ENCODE data around the gene HSPA12A.

The HSPA12A gene

DNA sequence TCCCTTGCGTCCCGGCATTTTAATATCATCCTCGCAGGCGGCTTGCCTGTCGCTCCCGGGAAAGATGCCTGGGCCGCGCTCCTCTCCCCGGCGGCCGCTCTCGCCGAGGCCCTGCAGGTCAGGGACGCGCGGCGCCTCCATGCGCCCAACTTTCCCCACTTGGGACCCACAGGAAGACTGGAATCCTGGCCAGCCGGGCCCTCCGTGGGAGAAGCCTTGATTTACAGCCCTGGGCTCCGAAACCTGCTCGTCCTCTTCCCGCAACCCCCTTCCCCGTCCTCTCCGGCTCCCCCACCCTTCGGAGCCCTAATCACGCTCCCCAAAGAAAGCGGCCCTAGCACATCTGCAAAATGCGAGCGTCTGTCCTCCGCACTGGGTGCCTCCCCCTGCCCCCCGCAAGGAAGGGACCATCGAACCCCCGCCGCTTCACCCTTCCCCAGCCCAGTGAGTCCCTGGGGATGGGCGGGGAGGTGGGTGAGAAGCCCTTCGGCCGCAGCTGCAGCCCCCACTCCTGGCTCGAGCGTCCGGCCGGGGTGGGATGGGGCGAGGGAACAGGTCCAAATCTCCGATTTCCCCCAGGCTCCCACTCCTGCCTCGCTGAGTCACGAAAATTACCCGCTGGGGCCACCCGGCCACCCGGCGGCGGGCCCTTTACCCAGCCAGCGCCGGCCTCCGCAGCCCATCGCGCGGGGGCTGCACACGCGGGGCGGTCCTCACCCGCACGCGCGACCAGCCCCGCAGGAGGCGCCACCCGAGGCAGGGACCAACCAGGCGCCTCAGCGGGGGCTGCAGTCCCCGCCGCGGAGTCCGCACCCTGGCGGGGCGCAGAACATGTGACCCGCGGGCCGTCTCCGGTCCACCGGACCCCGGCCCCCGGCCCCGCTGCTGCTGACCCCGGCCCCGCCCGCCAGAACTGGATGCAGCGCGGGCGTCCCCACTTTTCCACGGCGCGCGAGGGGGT lies 695 bp downstream of the HSPA12A start:
- no peak overlapping the region for H3K27ac ChIP-seq (ENCODE audit: low read depth, low read length, severe bottlenecking)
- H3K36me3 ChIP-seq (ENCODE audit: control insufficient read depth, insufficient read depth, low read length): no peaks in the 10 kb centered on the region
- no peaks in the 10 kb centered on the region for H3K9me3 ChIP-seq (ENCODE audit: control insufficient read depth, low read length)
- WGBS, 2 experiments (ENCODE audit: insufficient coverage in 2 of 2): 0 to 2% methylated on average over 48 to 61 of the region's 93 CpGs
- no peaks in the 10 kb centered on the region for H3K4me1 ChIP-seq (ENCODE audit: control insufficient read depth, insufficient read depth, low read length, poor library complexity, severe bottlenecking)
- peak overlapping the region; percentile 56 for H3K4me3 ChIP-seq (ENCODE audit: extremely low read depth, insufficient read depth, low read length, poor library complexity, severe bottlenecking)

DNA sequence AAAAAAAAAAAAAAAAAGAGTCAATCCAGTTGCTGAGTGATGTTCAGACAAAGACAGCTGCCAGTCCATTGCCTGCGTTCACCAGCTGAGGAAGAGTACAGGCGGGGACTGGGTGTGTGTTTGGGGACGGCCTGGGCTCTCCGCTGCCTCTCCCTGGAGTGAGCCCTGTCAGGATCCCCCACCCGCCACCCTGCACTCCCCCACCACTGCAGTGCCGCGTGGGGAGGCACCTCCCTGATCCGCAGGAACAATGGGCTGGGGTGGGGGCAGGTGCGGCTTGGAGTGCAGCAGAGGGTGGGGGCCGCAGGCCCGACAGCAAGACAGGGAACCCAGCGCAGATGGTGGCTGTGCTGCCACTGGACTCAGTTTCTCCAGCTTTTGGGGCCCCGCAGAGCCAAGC lies 1.4 kb downstream of the HSPA12A start:
- no peak overlapping the region for H3K27ac ChIP-seq (ENCODE audit: low read depth, low read length, severe bottlenecking)
- no peaks in the 10 kb centered on the region for H3K4me1 ChIP-seq (ENCODE audit: control insufficient read depth, insufficient read depth, low read length, poor library complexity, severe bottlenecking)
- no peaks in the 10 kb centered on the region for H3K9me3 ChIP-seq (ENCODE audit: control insufficient read depth, low read length)
- 26 to 42% methylated on average over 6 of the region's 13 CpGs for WGBS, 2 experiments (ENCODE audit: insufficient coverage in 2 of 2)
- peak overlapping the region; percentile 56 for H3K4me3 ChIP-seq (ENCODE audit: extremely low read depth, insufficient read depth, low read length, poor library complexity, severe bottlenecking)
- no peaks in the 10 kb centered on the region for H3K36me3 ChIP-seq (ENCODE audit: control insufficient read depth, insufficient read depth, low read length)

DNA sequence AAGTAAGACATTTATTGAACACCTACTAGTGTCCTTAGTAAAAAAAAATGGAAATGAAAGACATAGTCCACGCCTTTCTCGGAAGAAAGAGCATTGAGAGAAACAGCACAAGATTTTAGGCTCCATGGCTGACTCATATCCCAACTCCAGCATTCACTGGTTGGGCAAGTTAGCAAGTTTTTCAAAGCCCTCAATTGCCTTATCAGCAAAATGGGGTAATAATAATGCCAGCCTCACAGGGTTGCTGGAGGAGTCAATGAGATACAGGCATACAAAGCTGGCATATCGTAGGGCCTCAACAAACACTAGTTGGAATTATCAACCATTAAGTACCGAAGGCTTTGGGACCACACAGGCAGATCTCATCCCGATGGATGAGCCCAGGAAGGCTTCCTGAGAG lies 4.0 kb downstream of the HSPA12A start:
- Histone ChIP-seq H3K4me3 (ENCODE audit: extremely low read depth, insufficient read depth, low read length, poor library complexity, severe bottlenecking) (no peak overlapping the region), H3K27ac (ENCODE audit: low read depth, low read length, severe bottlenecking) (no peak overlapping the region), H3K9me3 (ENCODE audit: control insufficient read depth, low read length) (no peaks in the 10 kb centered on the region), H3K4me1 (ENCODE audit: control insufficient read depth, insufficient read depth, low read length, poor library complexity, severe bottlenecking) (no peaks in the 10 kb centered on the region), H3K36me3 (ENCODE audit: control insufficient read depth, insufficient read depth, low read length) (no peaks in the 10 kb centered on the region)
- WGBS, 2 experiments (ENCODE audit: insufficient coverage in 2 of 2): 92 to 93% methylated on average over 4 to 5 of the region's 5 CpGs

DNA sequence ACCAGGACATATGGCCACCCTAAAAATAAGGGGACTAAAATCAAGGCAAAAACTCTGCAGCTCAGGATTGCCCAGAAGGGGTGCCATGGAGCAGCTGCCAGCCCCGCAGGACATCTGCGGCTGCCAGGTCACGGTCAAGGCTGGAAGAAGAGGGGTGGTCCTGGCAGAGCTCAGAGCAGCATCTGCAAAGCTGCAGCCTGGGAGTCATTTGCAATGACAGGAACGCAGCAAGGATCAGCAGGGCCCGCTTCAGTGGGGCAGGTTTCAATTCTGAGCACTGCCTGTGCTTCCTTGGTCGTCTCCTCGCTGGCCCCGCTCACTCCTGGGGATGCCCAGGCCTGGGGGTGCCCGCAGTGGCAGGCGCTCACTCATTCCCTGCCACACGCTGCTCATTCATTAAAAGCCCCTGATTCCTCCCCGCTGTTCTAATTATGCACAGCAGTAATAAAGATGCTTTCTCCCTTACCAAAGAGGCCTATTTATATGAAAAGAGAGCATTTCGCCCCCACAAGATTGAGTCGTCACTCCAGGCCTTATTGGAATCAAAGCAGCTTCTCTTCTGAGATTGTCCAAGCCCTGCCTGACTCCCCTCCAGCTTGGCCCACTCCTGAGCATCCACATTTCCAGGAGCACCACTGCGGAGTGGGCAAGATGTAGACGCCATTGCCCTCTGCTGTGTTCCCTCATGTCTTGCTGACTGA lies 4.6 kb downstream of the HSPA12A start:
- no peaks in the 10 kb centered on the region for H3K36me3 ChIP-seq (ENCODE audit: control insufficient read depth, insufficient read depth, low read length)
- H3K4me1 ChIP-seq (ENCODE audit: control insufficient read depth, insufficient read depth, low read length, poor library complexity, severe bottlenecking): peaks cover 5% of the 10 kb centered on the region
- no peak overlapping the region for H3K27ac ChIP-seq (ENCODE audit: low read depth, low read length, severe bottlenecking)
- no peak overlapping the region for H3K4me3 ChIP-seq (ENCODE audit: extremely low read depth, insufficient read depth, low read length, poor library complexity, severe bottlenecking)
- 64 to 71% methylated on average over 11 to 13 of the region's 16 CpGs for WGBS, 2 experiments (ENCODE audit: insufficient coverage in 2 of 2)
- H3K9me3 ChIP-seq (ENCODE audit: control insufficient read depth, low read length): no peaks in the 10 kb centered on the region

DNA sequence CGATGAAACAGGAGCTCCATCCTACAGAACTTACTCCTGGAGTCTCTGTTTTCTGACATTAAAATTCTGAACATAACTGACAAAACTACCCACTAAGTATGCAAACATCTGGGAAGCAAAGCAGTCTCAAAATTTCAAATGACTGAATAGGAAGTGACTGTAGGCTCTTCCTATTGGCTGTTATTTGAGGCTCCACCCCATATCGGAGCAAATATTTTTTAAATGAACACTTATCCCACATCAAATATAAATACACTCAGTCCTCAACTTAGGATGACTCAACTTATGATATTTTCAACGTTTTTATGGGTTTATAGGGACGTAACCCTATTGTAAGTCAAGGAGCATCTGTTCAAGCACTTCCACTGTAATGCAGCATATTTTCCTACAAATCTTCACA lies 8.8 kb downstream of the HSPA12A start:
- Histone ChIP-seq H3K36me3 (ENCODE audit: control insufficient read depth, insufficient read depth, low read length) (no peaks in the 10 kb centered on the region), H3K9me3 (ENCODE audit: control insufficient read depth, low read length) (no peaks in the 10 kb centered on the region), H3K4me3 (ENCODE audit: extremely low read depth, insufficient read depth, low read length, poor library complexity, severe bottlenecking) (no peak overlapping the region), H3K4me1 (ENCODE audit: control insufficient read depth, insufficient read depth, low read length, poor library complexity, severe bottlenecking) (peaks cover 9% of the 10 kb centered on the region), H3K27ac (ENCODE audit: low read depth, low read length, severe bottlenecking) (no peak overlapping the region)
- WGBS, 2 experiments (ENCODE audit: insufficient coverage in 2 of 2): 97 to 100% methylated on average over 3 to 4 of the region's 4 CpGs

DNA sequence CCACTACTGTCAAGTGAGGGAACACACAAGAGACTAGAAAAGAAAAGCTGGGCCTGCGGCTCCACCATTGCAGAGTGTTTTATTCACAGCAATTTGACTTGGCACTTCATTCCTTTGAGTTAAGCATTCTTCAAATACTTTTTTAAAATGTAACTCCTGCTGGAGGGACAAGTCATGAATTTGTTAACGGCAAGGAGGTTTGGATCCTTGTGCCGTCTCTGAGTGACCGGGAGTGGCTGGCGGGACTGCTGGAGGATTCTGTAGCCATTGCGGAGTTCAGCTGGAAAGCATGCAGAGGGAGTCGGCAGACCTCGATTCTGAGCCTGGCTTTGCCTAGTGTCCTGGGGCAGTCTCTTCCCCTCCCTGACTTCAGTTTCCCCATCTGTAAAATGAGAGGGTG lies 9.8 kb downstream of the HSPA12A start:
- H3K36me3 ChIP-seq (ENCODE audit: control insufficient read depth, insufficient read depth, low read length): no peaks in the 10 kb centered on the region
- no peak overlapping the region for H3K4me3 ChIP-seq (ENCODE audit: extremely low read depth, insufficient read depth, low read length, poor library complexity, severe bottlenecking)
- WGBS, 2 experiments (ENCODE audit: insufficient coverage in 2 of 2): 86 to 92% methylated on average over 7 of the region's 8 CpGs
- peaks cover 9% of the 10 kb centered on the region for H3K4me1 ChIP-seq (ENCODE audit: control insufficient read depth, insufficient read depth, low read length, poor library complexity, severe bottlenecking)
- H3K27ac ChIP-seq (ENCODE audit: low read depth, low read length, severe bottlenecking): no peak overlapping the region
- no peaks in the 10 kb centered on the region for H3K9me3 ChIP-seq (ENCODE audit: control insufficient read depth, low read length)

DNA sequence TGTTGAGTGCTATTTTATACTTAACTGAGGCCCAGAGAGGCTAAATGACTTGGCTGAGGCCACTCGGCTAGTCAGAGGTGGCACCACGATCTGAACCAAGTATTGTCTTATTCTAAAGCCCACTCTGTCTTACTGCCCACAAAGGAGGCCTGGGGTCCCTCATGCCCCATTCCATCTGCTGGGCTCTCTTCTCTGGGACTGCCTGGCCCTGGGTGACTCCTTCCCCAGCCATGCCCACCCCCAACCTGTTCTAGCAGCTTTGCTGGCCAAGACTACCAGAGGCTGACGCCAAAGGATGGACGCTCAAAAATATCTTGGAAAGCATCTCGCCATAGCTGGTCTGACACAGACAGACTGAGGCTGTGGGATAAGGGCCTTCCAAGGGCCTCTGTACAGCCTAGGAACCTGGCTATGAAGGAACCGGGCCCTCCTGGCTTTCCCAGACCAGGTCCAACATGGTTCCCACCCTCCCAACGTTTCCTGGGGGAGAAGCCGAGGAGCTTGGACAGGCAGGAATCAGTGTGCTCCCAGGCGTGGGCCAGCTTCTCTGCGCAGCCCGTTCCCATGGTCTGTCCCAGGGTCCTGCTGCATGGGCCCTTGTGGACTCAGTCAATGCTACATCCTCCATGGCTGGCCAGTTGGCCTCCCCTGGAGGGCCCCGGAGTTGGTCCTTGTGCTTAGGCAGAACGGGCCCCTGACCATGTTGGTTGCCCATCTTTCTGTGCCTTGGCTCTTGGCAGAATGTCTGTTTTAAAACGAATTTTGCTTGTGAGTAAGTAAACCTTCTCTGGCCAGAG lies 11.7 kb downstream of the HSPA12A start:
- Histone ChIP-seq H3K4me3 (ENCODE audit: extremely low read depth, insufficient read depth, low read length, poor library complexity, severe bottlenecking) (no peak overlapping the region), H3K4me1 (ENCODE audit: control insufficient read depth, insufficient read depth, low read length, poor library complexity, severe bottlenecking) (peaks cover 9% of the 10 kb centered on the region), H3K9me3 (ENCODE audit: control insufficient read depth, low read length) (no peaks in the 10 kb centered on the region), H3K27ac (ENCODE audit: low read depth, low read length, severe bottlenecking) (no peak overlapping the region), H3K36me3 (ENCODE audit: control insufficient read depth, insufficient read depth, low read length) (no peaks in the 10 kb centered on the region)
- WGBS, 2 experiments (ENCODE audit: insufficient coverage in 2 of 2): 86% methylated on average over 14 of the region's 14 CpGs

DNA sequence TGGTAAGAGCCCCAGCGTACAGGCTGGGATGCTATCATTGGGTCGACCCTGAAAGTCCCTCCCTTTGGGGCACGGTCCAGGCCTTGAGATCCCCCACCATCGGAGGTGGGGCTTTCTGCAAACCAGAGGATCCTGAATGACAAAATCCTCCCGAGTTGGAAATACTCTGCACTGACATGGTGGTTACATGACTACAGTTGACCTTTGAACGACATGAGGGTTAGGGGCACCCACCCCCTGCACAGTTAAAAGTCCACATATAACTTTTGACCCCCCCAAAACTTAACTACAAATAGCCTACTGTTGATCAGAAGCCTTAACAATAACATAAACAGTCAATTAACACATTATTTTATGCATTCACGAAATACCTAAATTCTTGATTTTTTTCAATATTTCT lies 13.1 kb downstream of the HSPA12A start:
- H3K4me1 ChIP-seq (ENCODE audit: control insufficient read depth, insufficient read depth, low read length, poor library complexity, severe bottlenecking): peaks cover 9% of the 10 kb centered on the region

DNA sequence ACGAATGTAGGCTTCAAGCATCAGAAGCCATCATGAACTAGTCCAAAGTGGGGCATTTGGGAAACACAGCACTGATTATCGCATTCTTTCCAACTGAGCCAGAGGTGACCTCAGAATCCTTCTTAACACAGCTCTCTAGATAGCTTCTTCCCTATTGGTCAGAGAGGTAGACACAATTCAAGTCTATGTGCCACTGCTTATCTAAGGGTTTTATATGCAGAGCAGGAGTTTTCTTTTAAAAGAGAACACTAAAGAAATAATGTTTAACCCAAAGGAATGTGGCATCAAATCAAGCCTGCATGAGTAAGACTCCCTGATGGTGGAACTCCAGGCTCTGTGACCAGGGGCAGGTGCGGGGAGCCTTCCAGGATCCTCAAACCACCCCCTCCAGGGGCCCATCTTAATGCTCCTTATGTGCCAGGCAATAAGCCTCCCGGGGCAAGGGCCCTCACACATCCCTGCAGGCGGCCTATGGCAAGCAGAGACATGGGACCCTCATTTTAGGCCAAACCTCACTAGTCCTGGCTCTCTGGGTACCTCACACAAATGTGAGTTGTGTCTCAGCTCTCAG lies 13.8 kb downstream of the HSPA12A start:
- peaks cover 9% of the 10 kb centered on the region for H3K4me1 ChIP-seq (ENCODE audit: control insufficient read depth, insufficient read depth, low read length, poor library complexity, severe bottlenecking)
- no peak overlapping the region for H3K4me3 ChIP-seq (ENCODE audit: extremely low read depth, insufficient read depth, low read length, poor library complexity, severe bottlenecking)
- H3K36me3 ChIP-seq (ENCODE audit: control insufficient read depth, insufficient read depth, low read length): no peaks in the 10 kb centered on the region
- 72 to 75% methylated on average over 4 to 5 of the region's 5 CpGs for WGBS, 2 experiments (ENCODE audit: insufficient coverage in 2 of 2)
- H3K9me3 ChIP-seq (ENCODE audit: control insufficient read depth, low read length): no peaks in the 10 kb centered on the region
- H3K27ac ChIP-seq (ENCODE audit: low read depth, low read length, severe bottlenecking): no peak overlapping the region

More for the DNA sequence above, 13.1 kb downstream of the HSPA12A start:
- 87 to 93% methylated on average over 4 to 6 of the region's 7 CpGs for WGBS, 2 experiments (ENCODE audit: insufficient coverage in 2 of 2)
- no peak overlapping the region for H3K27ac ChIP-seq (ENCODE audit: low read depth, low read length, severe bottlenecking)
- H3K36me3 ChIP-seq (ENCODE audit: control insufficient read depth, insufficient read depth, low read length): no peaks in the 10 kb centered on the region
- H3K4me3 ChIP-seq (ENCODE audit: extremely low read depth, insufficient read depth, low read length, poor library complexity, severe bottlenecking): no peak overlapping the region
- H3K9me3 ChIP-seq (ENCODE audit: control insufficient read depth, low read length): no peaks in the 10 kb centered on the region

Data from mesodermal cell (in vitro differentiated cells).